Thyroid gland (tissue), 4 donors: Measurements from ENCODE around the gene RAD1. TPM values are rescaled to one million over a fixed set of nuclear protein-coding genes. Genes with fewer than 3 reads are reported as not detected.

Experiments used
- DNase-seq, 2 donors: peaks; one replicate each; pipeline ENCODE4 v3.0.0-alpha.2; 2019
- H3K27ac ChIP-seq, 3 donors: fragments of 200-600 bp; sonication (generic); 1 replicate in 2 of 3; 2 replicates in 1 of 3; pipeline ENCODE4 v1.5.1; 2016 to 2019; ENCODE audit warnings: mild to moderate bottlenecking in 1 of 3, moderate library complexity in 1 of 3
- H3K27me3 ChIP-seq: fragments of 200-600 bp; sonication (generic); one replicate; pipeline ENCODE4 v1.5.1; 2019
- H3K36me3 ChIP-seq, 2 donors: fragments of 200-600 bp; sonication (generic); one replicate each; pipeline ENCODE4 v1.5.1; 2016 to 2019
- H3K4me1 ChIP-seq, 2 donors: fragments of 200-600 bp; sonication (generic); one replicate each; pipeline ENCODE4 v1.5.1; 2017 to 2019
- H3K4me3 ChIP-seq, 3 donors: fragments of 200-600 bp; sonication (generic); replicated peaks in 1 of 3; 1 replicate in 2 of 3; 2 replicates in 1 of 3; pipeline ENCODE4 v1.5.1; 2016; ENCODE audit warnings: mild to moderate bottlenecking in 1 of 3
- H3K9me3 ChIP-seq: fragments of 200-600 bp; sonication (generic); one replicate; pipeline ENCODE4 v1.5.1; 2017
- POLR2A ChIP-seq, 2 donors: fragments of 450-650 bp; IDR thresholded peaks; one replicate each; pipeline ENCODE4 v1.6.1; 2017; ENCODE audit warnings: antibody characterized with exemption in 2 of 2, mild to moderate bottlenecking in 2 of 2, moderate library complexity in 1 of 2
- WGBS, 2 donors: methylation state at CpG; one replicate each; pipeline ENCODE4 v1.1.5; 2017; 5-methylcytosine and 5-hydroxymethylcytosine counted together
- intact Hi-C: fragments of 100-400 bp; cut with DNase I; formaldehyde crosslinking; loops from one replicate; pipeline ENCODE4 v1.15.1; 2023
- total RNA-seq, 4 donors: library from RNA; depleted of rRNA; stranded (reverse); fragments of >200 nt; gene quantifications; one replicate each; pipeline ENCODE4 v1.2.3, GENCODE V29; 2016
- TF ChIP-seq, protein P1 (sequence below), 6 experiments: fragments of 200-600 bp in 3 of 6; fragments of 450-650 bp in 3 of 6; sonication (generic) in 3 of 6; IDR thresholded peaks; one replicate each; pipeline ENCODE4 v1.5.1; 2016 to 2019; ENCODE audit warnings: antibody characterized with exemption in 6 of 6, mild to moderate bottlenecking in 2 of 6, inconsistent platforms in 1 of 6, moderate library complexity in 1 of 6

RAD1 gene
- total RNA-seq, 4 donors from 2014 or later, result 31.1 to 40.7 (median 37.5) TPM

- no peak for DNase-seq
- TF ChIP-seq POLR2A (IDR thresholded peaks at IDR 0.05), result no peak
- TF ChIP-seq, protein P1, sequence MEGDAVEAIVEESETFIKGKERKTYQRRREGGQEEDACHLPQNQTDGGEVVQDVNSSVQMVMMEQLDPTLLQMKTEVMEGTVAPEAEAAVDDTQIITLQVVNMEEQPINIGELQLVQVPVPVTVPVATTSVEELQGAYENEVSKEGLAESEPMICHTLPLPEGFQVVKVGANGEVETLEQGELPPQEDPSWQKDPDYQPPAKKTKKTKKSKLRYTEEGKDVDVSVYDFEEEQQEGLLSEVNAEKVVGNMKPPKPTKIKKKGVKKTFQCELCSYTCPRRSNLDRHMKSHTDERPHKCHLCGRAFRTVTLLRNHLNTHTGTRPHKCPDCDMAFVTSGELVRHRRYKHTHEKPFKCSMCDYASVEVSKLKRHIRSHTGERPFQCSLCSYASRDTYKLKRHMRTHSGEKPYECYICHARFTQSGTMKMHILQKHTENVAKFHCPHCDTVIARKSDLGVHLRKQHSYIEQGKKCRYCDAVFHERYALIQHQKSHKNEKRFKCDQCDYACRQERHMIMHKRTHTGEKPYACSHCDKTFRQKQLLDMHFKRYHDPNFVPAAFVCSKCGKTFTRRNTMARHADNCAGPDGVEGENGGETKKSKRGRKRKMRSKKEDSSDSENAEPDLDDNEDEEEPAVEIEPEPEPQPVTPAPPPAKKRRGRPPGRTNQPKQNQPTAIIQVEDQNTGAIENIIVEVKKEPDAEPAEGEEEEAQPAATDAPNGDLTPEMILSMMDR (IDR thresholded peaks at IDR 0.05), result no peak
- H3K27ac ChIP-seq, result no peak overlapping the region
- WGBS, 2 donors, result 89 to 97% methylated on average over 2 of the region's 2 CpGs
- H3K4me1 ChIP-seq, result no peaks in the 10 kb centered on the region
- no peak overlapping the region for H3K4me3 ChIP-seq
- H3K9me3 ChIP-seq, result no peaks in the 10 kb centered on the region
- no peaks in the 10 kb centered on the region for H3K27me3 ChIP-seq
- no peaks in the 10 kb centered on the region for H3K36me3 ChIP-seq
- intact Hi-C loops, result no loop called here
Measured at GRCh38 chr5:34865091-34865490, 50.2 kb downstream of the RAD1 start.

- Histone ChIP-seq H3K36me3 (no peaks in the 10 kb centered on the region), H3K27ac (no peak overlapping the region), H3K4me3 (no peak overlapping the region), H3K27me3 (no peaks in the 10 kb centered on the region), H3K4me1 (no peaks in the 10 kb centered on the region), H3K9me3 (no peaks in the 10 kb centered on the region)
- DNase-seq, result no peak
- WGBS, 2 donors, result 66% methylated on average over 3 of the region's 3 CpGs
- intact Hi-C loops, result no loop called here
- no peak for TF ChIP-seq POLR2A (IDR thresholded peaks at IDR 0.05)
- TF ChIP-seq, protein P1 (IDR thresholded peaks at IDR 0.05), result no peak
Measured at GRCh38 chr5:34863946-34864345, 51.4 kb downstream of the RAD1 start.

GRCh38 chr5:34859253-34859652 is 56.1 kb downstream of the RAD1 start:
- Histone ChIP-seq H3K4me1 (no peaks in the 10 kb centered on the region), H3K36me3 (no peaks in the 10 kb centered on the region), H3K4me3 (no peak overlapping the region), H3K27ac (no peak overlapping the region), H3K9me3 (no peaks in the 10 kb centered on the region), H3K27me3 (no peaks in the 10 kb centered on the region)
- WGBS, 2 donors, result 77 to 79% methylated on average over 5 of the region's 5 CpGs
- intact Hi-C loops, result no loop called here
- TF ChIP-seq, protein P1 (IDR thresholded peaks at IDR 0.05), result no peak
- no peak for TF ChIP-seq POLR2A (IDR thresholded peaks at IDR 0.05)
- no peak for DNase-seq

DNA sequence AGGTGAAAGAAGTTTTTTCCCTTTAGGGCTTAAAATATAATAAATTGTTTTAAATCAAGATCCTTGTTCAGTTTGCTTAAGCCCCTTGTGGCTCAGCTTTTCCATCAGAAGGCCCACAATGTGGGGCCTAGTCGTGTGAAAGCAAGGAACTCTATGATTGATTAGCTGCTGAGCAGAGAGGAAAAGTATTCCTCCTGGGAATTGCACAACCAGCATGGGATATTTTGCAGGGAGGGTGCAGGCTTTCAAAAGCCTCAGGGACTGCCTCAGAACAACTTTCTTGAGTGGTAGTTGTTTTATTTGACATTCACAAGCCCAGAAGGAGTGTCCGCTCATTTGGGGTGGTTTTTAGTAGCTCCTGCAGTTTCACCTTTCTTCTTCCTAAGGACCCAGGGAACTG is 56.5 kb downstream of the RAD1 start:
- Histone ChIP-seq H3K36me3 (no peaks in the 10 kb centered on the region), H3K27ac (no peak overlapping the region), H3K4me3 (no peak overlapping the region), H3K27me3 (no peaks in the 10 kb centered on the region), H3K4me1 (no peaks in the 10 kb centered on the region), H3K9me3 (no peaks in the 10 kb centered on the region)
- TF ChIP-seq POLR2A (IDR thresholded peaks at IDR 0.05), result no peak
- TF ChIP-seq, protein P1 (IDR thresholded peaks at IDR 0.05), result no peak
- intact Hi-C loops, result no loop called here
- WGBS, 2 donors, result 58 to 70% methylated on average over 2 of the region's 2 CpGs
- DNase-seq, result no peak

DNA sequence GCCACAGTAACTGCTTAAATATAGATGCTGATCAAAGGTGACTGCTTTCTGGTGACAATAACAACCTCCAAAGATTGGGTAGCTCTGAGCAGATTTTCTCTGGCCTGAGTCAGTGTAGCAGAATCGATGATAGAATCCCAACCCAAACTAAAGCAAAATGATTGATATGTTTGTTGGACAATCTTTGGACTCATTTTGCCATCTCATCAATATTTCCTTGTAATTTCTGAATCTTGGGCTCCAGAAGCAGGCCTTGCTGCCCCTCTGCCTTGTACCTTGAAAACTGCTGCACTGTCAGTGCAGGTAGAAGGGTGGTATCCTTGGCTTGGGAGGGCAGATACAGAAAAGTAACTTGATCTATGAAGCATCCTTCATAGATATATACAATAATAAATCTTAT is 57.4 kb downstream of the RAD1 start:
- DNase-seq, result no peak
- H3K9me3 ChIP-seq, result no peaks in the 10 kb centered on the region
- H3K4me1 ChIP-seq, result no peaks in the 10 kb centered on the region
- no peak overlapping the region for H3K27ac ChIP-seq
- intact Hi-C loops, result no loop called here
- H3K4me3 ChIP-seq, result no peak overlapping the region
- TF ChIP-seq POLR2A (IDR thresholded peaks at IDR 0.05), result no peak
- TF ChIP-seq, protein P1 (IDR thresholded peaks at IDR 0.05), result no peak
- WGBS, 2 donors, result 96 to 100% methylated on average over 1 of the region's 1 CpG
- H3K27me3 ChIP-seq, result no peaks in the 10 kb centered on the region
- no peaks in the 10 kb centered on the region for H3K36me3 ChIP-seq
